ENCODE data around the gene LAMA5.

The LAMA5 gene

GRCh38 chr20:62357187-62357667, 9.9 kb downstream of the LAMA5 start:
- H3K4me2 ChIP-seq (ENCODE audit: low read length) = peak overlapping the region; percentile 80
- peaks cover 70% of the 10 kb centered on the region for H3K4me1 ChIP-seq (ENCODE audit: control insufficient read depth, insufficient read depth, low read length)
- peak overlapping the region; percentile 44 for H3K4me3 ChIP-seq (ENCODE audit: low read length)
- no peaks in the 10 kb centered on the region for H3K9me3 ChIP-seq (replicated peaks; ENCODE audit: low read length)
- no peaks in the 10 kb centered on the region for H3K27me3 ChIP-seq (ENCODE audit: control insufficient read depth, insufficient read depth, low read length)
- H3K9ac ChIP-seq (ENCODE audit: low read depth, low read length) = peak overlapping the region; percentile 36
- H3K36me3 ChIP-seq (ENCODE audit: insufficient read depth, low read length) = no peaks in the 10 kb centered on the region

- peak overlapping the region; percentile 80 for H3K4me2 ChIP-seq (ENCODE audit: low read length)
- H3K27me3 ChIP-seq (ENCODE audit: control insufficient read depth, insufficient read depth, low read length) = no peaks in the 10 kb centered on the region
- H3K4me3 ChIP-seq (ENCODE audit: low read length) = peak overlapping the region; percentile 44
- H3K9me3 ChIP-seq (replicated peaks; ENCODE audit: low read length) = no peaks in the 10 kb centered on the region
- peaks cover 71% of the 10 kb centered on the region for H3K4me1 ChIP-seq (ENCODE audit: control insufficient read depth, insufficient read depth, low read length)
- H3K36me3 ChIP-seq (ENCODE audit: insufficient read depth, low read length) = peaks cover 3% of the 10 kb centered on the region
- peak overlapping the region; percentile 36 for H3K9ac ChIP-seq (ENCODE audit: low read depth, low read length)
Observed at GRCh38 chr20:62356589-62357186, 10.4 kb downstream of the LAMA5 start.

GRCh38 chr20:62355878-62356588, 11.1 kb downstream of the LAMA5 start:
- Histone ChIP-seq H3K9me3 (replicated peaks; ENCODE audit: low read length) (no peaks in the 10 kb centered on the region), H3K27me3 (ENCODE audit: control insufficient read depth, insufficient read depth, low read length) (no peaks in the 10 kb centered on the region), H3K4me1 (ENCODE audit: control insufficient read depth, insufficient read depth, low read length) (peaks cover 71% of the 10 kb centered on the region), H3K9ac (ENCODE audit: low read depth, low read length) (peak overlapping the region; percentile 36), H3K4me2 (ENCODE audit: low read length) (peak overlapping the region; percentile 80), H3K4me3 (ENCODE audit: low read length) (peak overlapping the region; percentile 44), H3K36me3 (ENCODE audit: insufficient read depth, low read length) (peaks cover 8% of the 10 kb centered on the region)

GRCh38 chr20:62355516-62355877, 11.6 kb downstream of the LAMA5 start:
- Histone ChIP-seq H3K9ac (ENCODE audit: low read depth, low read length) (peak overlapping the region; percentile 36), H3K4me1 (ENCODE audit: control insufficient read depth, insufficient read depth, low read length) (peaks cover 66% of the 10 kb centered on the region), H3K4me2 (ENCODE audit: low read length) (peak overlapping the region; percentile 80), H3K36me3 (ENCODE audit: insufficient read depth, low read length) (peaks cover 14% of the 10 kb centered on the region), H3K4me3 (ENCODE audit: low read length) (no peak overlapping the region), H3K9me3 (replicated peaks; ENCODE audit: low read length) (no peaks in the 10 kb centered on the region), H3K27me3 (ENCODE audit: control insufficient read depth, insufficient read depth, low read length) (no peaks in the 10 kb centered on the region)

GRCh38 chr20:62354811-62355341, 12.2 kb downstream of the LAMA5 start:
- peak overlapping the region; percentile 36 for H3K9ac ChIP-seq (ENCODE audit: low read depth, low read length)
- H3K9me3 ChIP-seq (replicated peaks; ENCODE audit: low read length) = no peaks in the 10 kb centered on the region
- H3K27me3 ChIP-seq (ENCODE audit: control insufficient read depth, insufficient read depth, low read length) = no peaks in the 10 kb centered on the region
- no peak overlapping the region for H3K4me3 ChIP-seq (ENCODE audit: low read length)
- peaks cover 64% of the 10 kb centered on the region for H3K4me1 ChIP-seq (ENCODE audit: control insufficient read depth, insufficient read depth, low read length)
- H3K36me3 ChIP-seq (ENCODE audit: insufficient read depth, low read length) = peaks cover 15% of the 10 kb centered on the region
- H3K4me2 ChIP-seq (ENCODE audit: low read length) = peak overlapping the region; percentile 80

- Histone ChIP-seq H3K36me3 (ENCODE audit: insufficient read depth, low read length) (peaks cover 15% of the 10 kb centered on the region), H3K27me3 (ENCODE audit: control insufficient read depth, insufficient read depth, low read length) (no peaks in the 10 kb centered on the region), H3K4me1 (ENCODE audit: control insufficient read depth, insufficient read depth, low read length) (peaks cover 58% of the 10 kb centered on the region), H3K9me3 (replicated peaks; ENCODE audit: low read length) (no peaks in the 10 kb centered on the region), H3K4me2 (ENCODE audit: low read length) (no peak overlapping the region), H3K9ac (ENCODE audit: low read depth, low read length) (no peak overlapping the region), H3K4me3 (ENCODE audit: low read length) (no peak overlapping the region)
Observed at GRCh38 chr20:62354031-62354808, 12.9 kb downstream of the LAMA5 start.

- no peaks in the 10 kb centered on the region for H3K27me3 ChIP-seq (ENCODE audit: control insufficient read depth, insufficient read depth, low read length)
- H3K4me1 ChIP-seq (ENCODE audit: control insufficient read depth, insufficient read depth, low read length) = peaks cover 50% of the 10 kb centered on the region
- H3K9me3 ChIP-seq (replicated peaks; ENCODE audit: low read length) = no peaks in the 10 kb centered on the region
- H3K4me2 ChIP-seq (ENCODE audit: low read length) = no peak overlapping the region
- no peak overlapping the region for H3K9ac ChIP-seq (ENCODE audit: low read depth, low read length)
- H3K4me3 ChIP-seq (ENCODE audit: low read length) = no peak overlapping the region
- H3K36me3 ChIP-seq (ENCODE audit: insufficient read depth, low read length) = peaks cover 15% of the 10 kb centered on the region
Observed at GRCh38 chr20:62353289-62354030, 13.7 kb downstream of the LAMA5 start.

GRCh38 chr20:62352402-62353288, 14.5 kb downstream of the LAMA5 start:
- H3K27me3 ChIP-seq (ENCODE audit: control insufficient read depth, insufficient read depth, low read length) = no peaks in the 10 kb centered on the region
- H3K4me3 ChIP-seq (ENCODE audit: low read length) = no peak overlapping the region
- no peak overlapping the region for H3K9ac ChIP-seq (ENCODE audit: low read depth, low read length)
- peak overlapping the region; percentile 30 for H3K4me2 ChIP-seq (ENCODE audit: low read length)
- peaks cover 15% of the 10 kb centered on the region for H3K36me3 ChIP-seq (ENCODE audit: insufficient read depth, low read length)
- H3K4me1 ChIP-seq (ENCODE audit: control insufficient read depth, insufficient read depth, low read length) = peaks cover 42% of the 10 kb centered on the region
- no peaks in the 10 kb centered on the region for H3K9me3 ChIP-seq (replicated peaks; ENCODE audit: low read length)

- Histone ChIP-seq H3K4me1 (ENCODE audit: control insufficient read depth, insufficient read depth, low read length) (peaks cover 33% of the 10 kb centered on the region), H3K27me3 (ENCODE audit: control insufficient read depth, insufficient read depth, low read length) (no peaks in the 10 kb centered on the region), H3K9ac (ENCODE audit: low read depth, low read length) (no peak overlapping the region), H3K9me3 (replicated peaks; ENCODE audit: low read length) (no peaks in the 10 kb centered on the region), H3K36me3 (ENCODE audit: insufficient read depth, low read length) (peaks cover 15% of the 10 kb centered on the region), H3K4me3 (ENCODE audit: low read length) (no peak overlapping the region), H3K4me2 (ENCODE audit: low read length) (no peak overlapping the region)
Observed at GRCh38 chr20:62351469-62352401, 15.4 kb downstream of the LAMA5 start.
